Calu3 (cell line): ENCODE measurements around the gene AKR7A2. TPM values are rescaled to one million over a fixed set of nuclear protein-coding genes. Genes with fewer than 3 reads are reported as not detected.
"Not testable (repeated sequence)": the region's sequence is repeated elsewhere in the genome, so short reads cannot be mapped to it uniquely, and the experiment has no call there.

Source experiments
- BruUV-seq: library from RNA; stranded (reverse); fragments of 400-500 nt; replicated peaks from 2 replicates; lab custom pipeline; 2021; lab: Mats Ljungman, UMichigan
- CTCF ChIA-PET: fragments of 300-600 bp; sonication (Branson Sonifier 250); formaldehyde crosslinking; loops from one replicate; lab custom pipeline; 2022; ENCODE audit warnings: antibody characterized with exemption; lab: Charles Lee
- DNase-seq: peaks from one replicate; pipeline ENCODE4 v3.0.0; 2022
- H3K27ac Mint-ChIP-seq: one replicate; pipeline ENCODE4 v1.8.0; 2022; ENCODE audit warnings: mixed read lengths; ENCODE audit not compliant: unreplicated experiment
- H3K27me3 Mint-ChIP-seq: one replicate; pipeline ENCODE4 v1.8.0; 2022; ENCODE audit warnings: mixed read lengths; ENCODE audit not compliant: unreplicated experiment
- H3K36me3 Mint-ChIP-seq: one replicate; pipeline ENCODE4 v1.8.0; 2022; ENCODE audit warnings: mild to moderate bottlenecking, moderate library complexity, mixed read lengths; ENCODE audit not compliant: insufficient read depth, unreplicated experiment
- H3K4me1 Mint-ChIP-seq: one replicate; pipeline ENCODE4 v1.8.0; 2022; ENCODE audit warnings: mild to moderate bottlenecking, low read depth, mixed read lengths; ENCODE audit not compliant: unreplicated experiment
- H3K4me3 Mint-ChIP-seq: one replicate; pipeline ENCODE4 v1.8.0; 2022; ENCODE audit warnings: mild to moderate bottlenecking, low read depth, moderate library complexity, mixed read lengths; ENCODE audit not compliant: unreplicated experiment
- H3K9me3 Mint-ChIP-seq: one replicate; pipeline ENCODE4 v1.8.0; 2022; ENCODE audit warnings: low read depth, mixed read lengths; ENCODE audit not compliant: unreplicated experiment
- intact Hi-C: fragments of 100-400 bp; cut with micrococcal nuclease; formaldehyde crosslinking; loops from one replicate; pipeline ENCODE4 v1.10.0; 2022; ENCODE audit not compliant: unreplicated experiment
- total RNA-seq: library from RNA; stranded (reverse); gene quantifications from 2 replicates; pipeline ENCODE4 v1.2.3, GENCODE V29; 2022
- TF ChIP-seq, protein P1 (sequence below): fragments of 200-600 bp; IDR thresholded peaks from one replicate; pipeline ENCODE4 v1.8.0; 2022; ENCODE audit warnings: antibody characterized with exemption; ENCODE audit not compliant: unreplicated experiment

Gene AKR7A2
- total RNA-seq, 1 experiment from 2014 or later, result 25.7 TPM

DNA sequence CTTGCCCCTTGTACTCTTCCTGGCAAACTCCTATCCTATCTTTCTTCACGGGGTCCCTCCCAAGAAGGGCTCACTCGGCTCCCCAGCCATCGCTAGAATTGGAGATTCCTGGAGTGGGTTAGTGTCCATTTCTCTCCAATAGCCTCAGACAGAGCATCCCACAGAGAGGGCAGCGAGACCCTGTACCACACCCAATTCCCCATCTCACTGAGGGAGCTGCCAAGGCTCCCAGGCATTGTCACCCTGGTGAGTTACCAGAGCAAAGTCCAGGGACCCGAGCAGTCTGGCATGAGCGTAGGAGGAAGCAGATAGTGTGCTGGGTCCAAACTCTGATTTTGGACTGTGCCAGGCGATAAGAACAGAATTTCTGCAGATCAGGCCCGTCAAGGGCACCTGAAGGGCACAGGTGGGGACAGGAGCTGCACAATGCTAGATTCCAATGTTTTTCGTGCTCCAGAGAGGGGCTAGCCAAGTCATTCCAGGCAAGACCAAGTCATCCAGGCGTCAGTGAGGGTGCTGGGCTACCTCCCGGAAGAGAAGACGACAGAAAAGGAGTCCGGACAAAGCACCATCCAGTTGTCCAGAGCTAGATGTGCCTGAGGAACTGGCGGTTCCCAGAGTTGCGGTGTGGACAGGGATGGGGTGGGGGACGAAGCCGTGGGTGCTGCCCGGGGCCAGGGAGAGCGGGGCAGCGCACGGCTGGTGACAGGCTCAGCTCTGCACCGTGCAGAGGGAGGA, 38.7 kb downstream of the AKR7A2 start:
- CTCF ChIA-PET, result interaction anchor here (1.2 kb wide), 1 partner anchor 15 kb away, joined by 4 read pairs; the partner anchor contains the start of gene AKR7A3
- Mint-ChIP-seq H3K4me1 (peaks cover 16% of the 10 kb centered on the region), H3K36me3 (peaks cover 14% of the 10 kb centered on the region), H3K27ac (peak overlapping the region; percentile 32), H3K27me3 (no peaks in the 10 kb centered on the region), H3K4me3 (peak overlapping the region; percentile 76), H3K9me3 (no peaks in the 10 kb centered on the region)
- TF ChIP-seq, protein P1, sequence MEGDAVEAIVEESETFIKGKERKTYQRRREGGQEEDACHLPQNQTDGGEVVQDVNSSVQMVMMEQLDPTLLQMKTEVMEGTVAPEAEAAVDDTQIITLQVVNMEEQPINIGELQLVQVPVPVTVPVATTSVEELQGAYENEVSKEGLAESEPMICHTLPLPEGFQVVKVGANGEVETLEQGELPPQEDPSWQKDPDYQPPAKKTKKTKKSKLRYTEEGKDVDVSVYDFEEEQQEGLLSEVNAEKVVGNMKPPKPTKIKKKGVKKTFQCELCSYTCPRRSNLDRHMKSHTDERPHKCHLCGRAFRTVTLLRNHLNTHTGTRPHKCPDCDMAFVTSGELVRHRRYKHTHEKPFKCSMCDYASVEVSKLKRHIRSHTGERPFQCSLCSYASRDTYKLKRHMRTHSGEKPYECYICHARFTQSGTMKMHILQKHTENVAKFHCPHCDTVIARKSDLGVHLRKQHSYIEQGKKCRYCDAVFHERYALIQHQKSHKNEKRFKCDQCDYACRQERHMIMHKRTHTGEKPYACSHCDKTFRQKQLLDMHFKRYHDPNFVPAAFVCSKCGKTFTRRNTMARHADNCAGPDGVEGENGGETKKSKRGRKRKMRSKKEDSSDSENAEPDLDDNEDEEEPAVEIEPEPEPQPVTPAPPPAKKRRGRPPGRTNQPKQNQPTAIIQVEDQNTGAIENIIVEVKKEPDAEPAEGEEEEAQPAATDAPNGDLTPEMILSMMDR, result no peak
- DNase-seq, result no peak
- intact Hi-C loops, result no loop called here
- no TSS peak for BruUV-seq

DNA sequence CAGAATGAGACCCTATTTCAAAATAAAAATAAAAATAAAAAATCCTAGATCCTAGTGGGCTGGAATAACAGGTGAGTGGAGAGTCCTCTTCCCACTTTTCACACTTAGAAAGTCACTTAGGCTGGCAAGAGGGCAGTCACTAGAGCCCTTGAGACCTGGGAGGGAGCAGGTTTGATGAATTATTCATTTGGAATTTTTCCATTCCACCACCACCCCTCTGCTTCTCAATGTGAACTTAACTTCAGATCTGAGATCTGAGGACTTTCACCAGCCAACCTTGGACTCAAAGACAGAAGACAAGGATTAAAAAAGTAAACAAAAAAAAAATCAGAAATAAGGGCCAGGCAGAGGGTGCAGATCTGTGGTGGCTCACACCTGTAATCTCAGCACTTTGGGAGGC, 39.9 kb downstream of the AKR7A2 start:
- BruUV-seq, result no TSS peak
- Mint-ChIP-seq H3K4me1 (peaks cover 16% of the 10 kb centered on the region), H3K4me3 (no peak overlapping the region), H3K36me3 (peaks cover 14% of the 10 kb centered on the region), H3K27ac (no peak overlapping the region), H3K9me3 (no peaks in the 10 kb centered on the region), H3K27me3 (no peaks in the 10 kb centered on the region)
- intact Hi-C loops, result no loop called here
- TF ChIP-seq, protein P1, result no peak
- no peak for DNase-seq
- CTCF ChIA-PET, result no interaction called here

DNA sequence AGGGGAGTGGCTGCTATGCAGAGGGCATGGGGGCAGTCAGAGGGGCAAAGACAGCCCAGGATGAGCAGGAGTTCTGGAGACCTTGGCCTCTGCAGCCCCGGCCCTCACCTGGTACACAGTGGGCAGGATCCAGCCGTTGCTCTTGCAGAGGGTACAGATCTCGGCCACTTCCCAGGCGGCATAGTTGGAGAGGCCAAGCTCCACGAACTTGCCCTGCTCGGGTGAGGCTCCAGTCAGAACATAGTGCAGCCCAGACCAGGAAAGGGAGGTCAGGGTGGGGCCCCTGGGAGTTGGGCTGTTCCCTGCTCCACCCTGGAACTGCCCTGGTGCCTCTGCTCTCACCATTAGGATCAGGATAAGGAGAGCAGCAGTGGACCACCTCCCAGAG, 41.6 kb downstream of the AKR7A2 start:
- H3K27ac Mint-ChIP-seq, H3K4me3 Mint-ChIP-seq, DNase-seq, H3K27me3 Mint-ChIP-seq, CTCF ChIA-PET, H3K9me3 Mint-ChIP-seq, intact Hi-C loops, BruUV-seq: not testable (repeated sequence)
- H3K36me3 Mint-ChIP-seq, result peaks cover 14% of the 10 kb centered on the region
- peaks cover 16% of the 10 kb centered on the region for H3K4me1 Mint-ChIP-seq

DNA sequence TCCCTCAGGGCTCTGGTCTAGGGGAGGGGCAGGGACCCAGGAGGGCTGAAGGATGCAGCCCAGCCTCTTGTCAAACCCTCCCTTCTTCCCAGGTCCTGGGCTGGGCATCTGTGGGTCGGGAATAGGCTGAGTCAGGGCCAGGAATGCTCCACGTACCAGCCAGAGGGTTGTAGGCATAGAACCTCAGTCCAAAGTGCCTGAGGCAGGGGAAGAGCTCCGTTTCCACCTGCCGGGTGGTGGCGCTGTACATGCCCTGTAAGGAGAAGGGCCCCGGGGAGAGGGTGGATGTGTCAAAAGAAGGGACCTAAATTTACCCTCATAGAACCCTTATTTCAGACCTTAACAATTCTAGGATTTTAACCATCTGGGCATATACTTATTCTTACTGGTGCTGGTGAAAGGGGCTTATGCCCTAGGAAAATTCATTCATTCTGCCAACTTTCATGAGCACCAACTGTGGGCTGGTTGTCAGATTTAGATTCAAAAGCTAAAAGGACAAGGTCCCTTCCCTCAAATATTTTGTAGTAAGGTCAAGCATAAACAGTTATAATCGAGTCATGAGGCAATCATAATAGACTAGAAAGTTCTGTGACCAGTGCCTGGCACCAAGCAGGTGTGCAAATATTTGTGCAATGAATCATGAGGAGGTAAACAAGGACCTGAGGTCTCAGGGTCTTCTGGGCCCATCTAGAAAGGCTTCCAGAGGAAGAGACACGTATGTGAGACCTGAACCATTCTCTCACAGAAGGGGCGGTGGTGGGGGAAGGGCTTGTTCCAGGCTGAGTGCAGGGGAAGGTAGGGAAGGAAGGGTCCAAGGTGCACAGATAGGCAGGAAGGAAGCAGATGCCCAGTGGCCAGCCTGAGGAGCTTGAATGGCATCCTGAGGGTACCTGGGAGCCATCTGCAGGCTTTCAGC, 42.3 kb downstream of the AKR7A2 start:
- DNase-seq, intact Hi-C loops, H3K27ac Mint-ChIP-seq, BruUV-seq, H3K9me3 Mint-ChIP-seq, H3K4me3 Mint-ChIP-seq, H3K27me3 Mint-ChIP-seq: not testable (repeated sequence)
- Mint-ChIP-seq H3K36me3 (peaks cover 14% of the 10 kb centered on the region), H3K4me1 (peaks cover 16% of the 10 kb centered on the region)
- CTCF ChIA-PET, result interaction anchor here (0.5 to 0.6 kb wide), 2 partner anchors 55 to 180 kb away, joined by 3 to 7 read pairs; no protein-coding TSS in a partner anchor

DNA sequence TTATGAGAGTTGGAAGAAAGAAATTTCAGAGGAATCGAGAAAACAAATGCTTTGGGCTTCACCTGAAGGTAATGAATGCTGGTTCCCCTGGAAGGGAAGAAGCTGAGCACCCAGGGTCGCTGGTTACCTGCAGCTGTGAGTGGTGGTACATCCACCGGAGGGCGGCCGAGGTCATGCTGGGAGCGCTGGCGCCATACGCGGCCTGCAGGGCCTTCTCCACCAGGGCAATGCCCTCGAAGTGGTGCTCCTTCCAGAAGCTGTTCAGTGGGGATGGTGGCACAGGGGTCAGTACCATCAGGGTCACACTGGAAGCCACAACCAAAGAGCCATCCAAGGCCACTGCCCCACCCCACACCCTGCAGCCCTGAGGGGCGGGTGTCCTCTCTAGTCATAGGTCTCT, 43.5 kb downstream of the AKR7A2 start:
- no peaks in the 10 kb centered on the region for H3K27me3 Mint-ChIP-seq
- H3K4me1 Mint-ChIP-seq, result peaks cover 13% of the 10 kb centered on the region
- no TSS peak for BruUV-seq
- TF ChIP-seq, protein P1, result no peak
- H3K4me3 Mint-ChIP-seq, result no peak overlapping the region
- H3K9me3 Mint-ChIP-seq, result peaks cover 3% of the 10 kb centered on the region
- intact Hi-C loops, result no loop called here
- CTCF ChIA-PET, result no interaction called here
- no peak for DNase-seq
- no peak overlapping the region for H3K27ac Mint-ChIP-seq
- peaks cover 10% of the 10 kb centered on the region for H3K36me3 Mint-ChIP-seq
